WTC11 (cell line): ENCODE data around the gene ACBD6.

ENCODE experiments used
- TF ChIP-seq, protein P1 (sequence below): fragments of 250-450 bp; sonication (Bioruptor Pico); IDR thresholded peaks from 2 replicates; pipeline ENCODE4 v1.9.0; 2021; ENCODE audit warnings: mild to moderate bottlenecking
- TF ChIP-seq, protein P2 (sequence below): fragments of 200-600 bp; IDR thresholded peaks from 2 replicates; pipeline ENCODE4 v1.8.0; 2022; ENCODE audit warnings: antibody characterized with exemption

DNA sequence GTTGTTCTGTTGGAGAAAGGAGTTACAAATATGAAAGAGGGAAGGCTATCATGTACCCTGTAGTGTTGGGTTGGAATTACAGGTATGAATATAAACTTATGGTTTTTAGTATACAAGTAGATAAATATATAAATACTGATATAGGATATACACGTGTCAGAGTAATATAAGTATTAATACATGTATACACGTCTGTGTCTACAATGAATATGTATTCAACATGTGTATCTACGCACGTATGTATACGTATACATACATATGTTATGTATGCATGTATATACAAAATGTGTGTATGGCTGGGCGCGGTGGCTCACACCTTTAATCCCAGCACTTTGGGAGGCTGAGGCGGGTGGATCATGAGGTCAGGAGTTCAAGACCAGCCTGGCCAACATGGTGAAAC, 17.9 kb downstream of the ACBD6 start:
- TF ChIP-seq, protein P1, sequence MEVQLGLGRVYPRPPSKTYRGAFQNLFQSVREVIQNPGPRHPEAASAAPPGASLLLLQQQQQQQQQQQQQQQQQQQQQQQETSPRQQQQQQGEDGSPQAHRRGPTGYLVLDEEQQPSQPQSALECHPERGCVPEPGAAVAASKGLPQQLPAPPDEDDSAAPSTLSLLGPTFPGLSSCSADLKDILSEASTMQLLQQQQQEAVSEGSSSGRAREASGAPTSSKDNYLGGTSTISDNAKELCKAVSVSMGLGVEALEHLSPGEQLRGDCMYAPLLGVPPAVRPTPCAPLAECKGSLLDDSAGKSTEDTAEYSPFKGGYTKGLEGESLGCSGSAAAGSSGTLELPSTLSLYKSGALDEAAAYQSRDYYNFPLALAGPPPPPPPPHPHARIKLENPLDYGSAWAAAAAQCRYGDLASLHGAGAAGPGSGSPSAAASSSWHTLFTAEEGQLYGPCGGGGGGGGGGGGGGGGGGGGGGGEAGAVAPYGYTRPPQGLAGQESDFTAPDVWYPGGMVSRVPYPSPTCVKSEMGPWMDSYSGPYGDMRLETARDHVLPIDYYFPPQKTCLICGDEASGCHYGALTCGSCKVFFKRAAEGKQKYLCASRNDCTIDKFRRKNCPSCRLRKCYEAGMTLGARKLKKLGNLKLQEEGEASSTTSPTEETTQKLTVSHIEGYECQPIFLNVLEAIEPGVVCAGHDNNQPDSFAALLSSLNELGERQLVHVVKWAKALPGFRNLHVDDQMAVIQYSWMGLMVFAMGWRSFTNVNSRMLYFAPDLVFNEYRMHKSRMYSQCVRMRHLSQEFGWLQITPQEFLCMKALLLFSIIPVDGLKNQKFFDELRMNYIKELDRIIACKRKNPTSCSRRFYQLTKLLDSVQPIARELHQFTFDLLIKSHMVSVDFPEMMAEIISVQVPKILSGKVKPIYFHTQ (CRISPR knock-in tag): no peak
- TF ChIP-seq, protein P2, sequence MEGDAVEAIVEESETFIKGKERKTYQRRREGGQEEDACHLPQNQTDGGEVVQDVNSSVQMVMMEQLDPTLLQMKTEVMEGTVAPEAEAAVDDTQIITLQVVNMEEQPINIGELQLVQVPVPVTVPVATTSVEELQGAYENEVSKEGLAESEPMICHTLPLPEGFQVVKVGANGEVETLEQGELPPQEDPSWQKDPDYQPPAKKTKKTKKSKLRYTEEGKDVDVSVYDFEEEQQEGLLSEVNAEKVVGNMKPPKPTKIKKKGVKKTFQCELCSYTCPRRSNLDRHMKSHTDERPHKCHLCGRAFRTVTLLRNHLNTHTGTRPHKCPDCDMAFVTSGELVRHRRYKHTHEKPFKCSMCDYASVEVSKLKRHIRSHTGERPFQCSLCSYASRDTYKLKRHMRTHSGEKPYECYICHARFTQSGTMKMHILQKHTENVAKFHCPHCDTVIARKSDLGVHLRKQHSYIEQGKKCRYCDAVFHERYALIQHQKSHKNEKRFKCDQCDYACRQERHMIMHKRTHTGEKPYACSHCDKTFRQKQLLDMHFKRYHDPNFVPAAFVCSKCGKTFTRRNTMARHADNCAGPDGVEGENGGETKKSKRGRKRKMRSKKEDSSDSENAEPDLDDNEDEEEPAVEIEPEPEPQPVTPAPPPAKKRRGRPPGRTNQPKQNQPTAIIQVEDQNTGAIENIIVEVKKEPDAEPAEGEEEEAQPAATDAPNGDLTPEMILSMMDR: no peak
